GM06990 (cell line): ENCODE results near the gene PRSS50.

Experiments
- DNase-seq: peaks from one replicate; pipeline ENCODE4 v3.0.0-alpha.2; 2011; ENCODE audit not compliant: insufficient read length; ENCODE audit errors: extremely low read depth
- H3K27me3 ChIP-seq: replicated peaks from 2 replicates; pipeline ENCODE4 v1.6.0; 2011; ENCODE audit warnings: low read length; ENCODE audit not compliant: control insufficient read depth, insufficient read depth
- H3K36me3 ChIP-seq: 2 replicates; pipeline ENCODE4 v1.5.1; 2011; ENCODE audit warnings: low read length; ENCODE audit not compliant: control insufficient read depth, insufficient read depth
- H3K4me3 ChIP-seq: replicated peaks from 2 replicates; pipeline ENCODE4 v1.5.1; 2011; ENCODE audit warnings: low read depth, mild to moderate bottlenecking, control low read depth, low read length
- TF ChIP-seq, protein P1 (sequence below): IDR thresholded peaks from 2 replicates; pipeline ENCODE4 v1.5.1; 2011; ENCODE audit warnings: low read length, control low read depth, mild to moderate bottlenecking, inconsistent platforms; ENCODE audit not compliant: insufficient read depth, poor library complexity, severe bottlenecking

PRSS50 gene

DNA sequence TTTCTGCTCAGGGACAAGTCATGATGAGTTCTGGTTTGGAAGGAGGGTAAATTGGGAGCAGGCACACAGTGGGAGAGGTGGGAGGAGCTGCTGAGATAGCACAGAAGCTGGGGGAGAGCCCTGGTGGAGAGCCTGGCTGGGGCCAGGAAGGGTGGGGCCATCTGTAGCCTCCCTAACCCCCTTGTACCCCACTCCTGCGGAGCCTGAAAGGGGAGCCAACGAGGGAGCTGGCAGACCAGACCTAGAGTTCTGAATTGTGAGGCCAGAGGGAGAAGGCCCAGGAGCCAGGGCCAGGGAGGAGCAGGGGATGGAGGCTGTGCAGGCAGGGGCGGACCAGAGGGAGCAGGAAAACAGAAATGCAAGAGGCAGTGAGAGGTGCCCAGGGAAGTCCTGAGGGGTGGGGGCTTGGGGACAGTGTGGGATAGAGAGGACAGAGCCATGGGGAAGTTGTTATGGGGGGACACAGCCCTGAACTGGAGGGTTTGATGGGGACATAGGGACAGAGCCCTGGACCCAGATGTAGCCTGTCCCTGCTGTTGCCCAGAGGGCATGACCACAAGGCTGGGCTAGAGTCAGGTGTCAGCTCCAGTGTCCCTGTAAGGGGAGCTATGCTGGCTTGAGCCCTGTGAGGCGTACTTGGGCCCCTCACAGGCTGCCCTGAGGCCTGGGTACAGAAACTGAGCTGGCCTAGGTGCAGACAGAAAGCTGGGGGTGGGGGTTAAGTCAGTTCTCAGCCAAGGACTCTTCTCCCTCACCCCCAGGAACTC, 15.2 kb downstream of the PRSS50 start:
- Histone ChIP-seq H3K4me3 (no peak overlapping the region), H3K36me3 (no peaks in the 10 kb centered on the region), H3K27me3 (no peaks in the 10 kb centered on the region)
- TF ChIP-seq, protein P1, sequence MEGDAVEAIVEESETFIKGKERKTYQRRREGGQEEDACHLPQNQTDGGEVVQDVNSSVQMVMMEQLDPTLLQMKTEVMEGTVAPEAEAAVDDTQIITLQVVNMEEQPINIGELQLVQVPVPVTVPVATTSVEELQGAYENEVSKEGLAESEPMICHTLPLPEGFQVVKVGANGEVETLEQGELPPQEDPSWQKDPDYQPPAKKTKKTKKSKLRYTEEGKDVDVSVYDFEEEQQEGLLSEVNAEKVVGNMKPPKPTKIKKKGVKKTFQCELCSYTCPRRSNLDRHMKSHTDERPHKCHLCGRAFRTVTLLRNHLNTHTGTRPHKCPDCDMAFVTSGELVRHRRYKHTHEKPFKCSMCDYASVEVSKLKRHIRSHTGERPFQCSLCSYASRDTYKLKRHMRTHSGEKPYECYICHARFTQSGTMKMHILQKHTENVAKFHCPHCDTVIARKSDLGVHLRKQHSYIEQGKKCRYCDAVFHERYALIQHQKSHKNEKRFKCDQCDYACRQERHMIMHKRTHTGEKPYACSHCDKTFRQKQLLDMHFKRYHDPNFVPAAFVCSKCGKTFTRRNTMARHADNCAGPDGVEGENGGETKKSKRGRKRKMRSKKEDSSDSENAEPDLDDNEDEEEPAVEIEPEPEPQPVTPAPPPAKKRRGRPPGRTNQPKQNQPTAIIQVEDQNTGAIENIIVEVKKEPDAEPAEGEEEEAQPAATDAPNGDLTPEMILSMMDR, result no peak
- no peak for DNase-seq

DNA sequence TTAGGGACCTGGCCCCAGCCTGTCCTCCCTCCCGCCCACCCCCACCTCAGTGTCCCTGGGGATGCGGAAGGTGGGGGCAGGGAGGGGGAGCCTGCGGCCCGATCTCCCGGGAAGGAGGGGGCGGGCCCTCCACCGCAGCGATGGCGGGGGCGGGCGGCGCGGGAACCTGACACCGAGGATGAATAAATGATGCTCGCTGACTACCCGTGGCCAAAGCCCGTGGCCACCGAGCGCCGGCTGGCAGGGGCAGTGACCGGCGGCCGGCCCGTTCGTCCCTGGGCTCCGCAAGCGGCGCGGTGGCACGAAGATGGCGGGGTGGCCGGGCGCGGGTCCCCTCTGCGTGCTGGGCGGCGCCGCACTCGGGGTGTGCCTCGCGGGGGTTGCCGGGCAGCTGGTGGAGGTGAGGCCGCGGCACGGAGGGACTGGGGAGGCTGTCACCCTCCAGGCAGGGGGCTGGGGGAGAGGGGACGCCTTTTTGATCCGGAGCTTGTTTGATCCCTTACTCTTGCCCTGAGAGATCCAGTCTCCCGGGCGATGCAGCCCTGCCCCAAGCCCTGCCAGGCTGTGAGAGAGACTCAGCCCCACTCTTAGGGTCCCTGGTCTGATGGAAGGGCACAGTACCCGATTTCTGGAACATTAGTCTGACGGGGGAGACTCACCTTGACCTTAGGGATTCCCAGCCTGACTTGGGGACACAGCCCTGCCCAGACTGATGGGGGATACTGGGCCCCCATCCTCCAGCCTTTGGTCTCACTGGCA, 16.3 kb downstream of the PRSS50 start, which contains the start of gene TMIE:
TSS of gene TMIE (plus strand) at position 212 of the 759 bp plus-strand sequence. CDS start at position 308, 96 bp downstream.
- DNase-seq, result no peak
- Histone ChIP-seq H3K36me3 (no peaks in the 10 kb centered on the region), H3K27me3 (no peaks in the 10 kb centered on the region), H3K4me3 (no peak within 1 kb of the TSS)
- TF ChIP-seq, protein P1, result no peak

DNA sequence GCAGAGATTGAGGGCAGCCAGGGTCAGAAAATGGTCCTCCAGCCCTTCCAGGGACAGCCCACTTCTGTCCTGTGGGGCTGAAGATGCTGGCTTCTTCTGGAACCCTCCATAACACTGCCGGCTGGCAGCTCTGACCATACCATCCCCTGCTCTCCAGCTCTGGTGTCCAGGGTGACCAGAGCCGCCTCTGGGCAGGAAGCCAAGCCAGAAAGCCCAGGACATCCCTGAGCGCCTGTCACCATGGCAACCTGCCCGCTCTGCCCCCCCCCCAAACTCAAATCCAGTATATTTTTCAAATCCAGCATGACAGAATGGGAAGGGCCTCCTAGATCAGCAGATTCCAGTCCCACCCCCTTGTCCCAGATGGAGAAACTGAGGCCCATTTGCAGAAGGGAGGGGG, 16.9 kb downstream of the PRSS50 start:
- TF ChIP-seq, protein P1, result no peak
- Histone ChIP-seq H3K4me3 (no peak overlapping the region), H3K27me3 (no peaks in the 10 kb centered on the region), H3K36me3 (no peaks in the 10 kb centered on the region)
- DNase-seq, result no peak

DNA sequence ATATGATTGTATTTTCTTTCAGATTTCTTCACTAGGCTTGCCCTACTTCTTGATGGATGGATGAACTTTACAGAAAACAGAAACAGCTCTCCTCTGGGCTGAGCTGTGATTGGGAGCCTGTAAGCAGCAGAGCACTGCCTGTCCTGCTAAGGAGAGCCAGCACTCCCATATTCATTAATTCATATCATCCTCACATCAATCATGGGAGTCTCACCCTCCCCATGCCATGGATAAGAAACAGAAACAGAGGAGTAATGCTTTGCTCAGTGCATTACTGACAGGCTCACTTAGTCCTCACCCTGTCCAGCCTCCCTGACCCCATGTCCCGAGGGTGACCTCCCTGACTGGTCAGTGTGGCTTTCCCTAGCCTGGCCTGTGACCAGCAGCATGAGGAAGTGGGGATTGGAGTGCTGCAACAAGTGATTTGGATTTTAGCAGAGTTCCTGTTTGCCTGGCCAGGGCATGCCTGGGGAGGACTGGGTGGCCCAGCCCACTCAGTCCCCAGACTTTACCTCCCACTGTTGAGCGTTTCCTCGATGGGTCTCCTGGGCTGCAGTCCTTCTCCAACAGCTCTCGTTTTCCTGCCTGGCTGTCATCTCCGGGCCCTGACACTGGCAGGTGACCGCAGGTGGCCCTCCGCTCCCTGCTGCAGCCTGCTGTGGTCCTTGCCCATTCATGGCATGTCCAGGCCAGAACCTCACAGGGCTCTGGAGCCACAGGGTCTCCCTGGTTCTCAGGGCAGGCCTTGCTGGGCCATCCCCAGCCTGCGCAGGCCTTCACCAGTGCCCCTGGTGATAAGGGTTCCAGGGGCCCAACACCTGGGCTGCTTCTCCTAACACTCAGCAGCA, 17.8 kb downstream of the PRSS50 start:
- DNase-seq, result no peak
- Histone ChIP-seq H3K4me3 (no peak overlapping the region), H3K27me3 (no peaks in the 10 kb centered on the region), H3K36me3 (no peaks in the 10 kb centered on the region)
- TF ChIP-seq, protein P1, result no peak

DNA sequence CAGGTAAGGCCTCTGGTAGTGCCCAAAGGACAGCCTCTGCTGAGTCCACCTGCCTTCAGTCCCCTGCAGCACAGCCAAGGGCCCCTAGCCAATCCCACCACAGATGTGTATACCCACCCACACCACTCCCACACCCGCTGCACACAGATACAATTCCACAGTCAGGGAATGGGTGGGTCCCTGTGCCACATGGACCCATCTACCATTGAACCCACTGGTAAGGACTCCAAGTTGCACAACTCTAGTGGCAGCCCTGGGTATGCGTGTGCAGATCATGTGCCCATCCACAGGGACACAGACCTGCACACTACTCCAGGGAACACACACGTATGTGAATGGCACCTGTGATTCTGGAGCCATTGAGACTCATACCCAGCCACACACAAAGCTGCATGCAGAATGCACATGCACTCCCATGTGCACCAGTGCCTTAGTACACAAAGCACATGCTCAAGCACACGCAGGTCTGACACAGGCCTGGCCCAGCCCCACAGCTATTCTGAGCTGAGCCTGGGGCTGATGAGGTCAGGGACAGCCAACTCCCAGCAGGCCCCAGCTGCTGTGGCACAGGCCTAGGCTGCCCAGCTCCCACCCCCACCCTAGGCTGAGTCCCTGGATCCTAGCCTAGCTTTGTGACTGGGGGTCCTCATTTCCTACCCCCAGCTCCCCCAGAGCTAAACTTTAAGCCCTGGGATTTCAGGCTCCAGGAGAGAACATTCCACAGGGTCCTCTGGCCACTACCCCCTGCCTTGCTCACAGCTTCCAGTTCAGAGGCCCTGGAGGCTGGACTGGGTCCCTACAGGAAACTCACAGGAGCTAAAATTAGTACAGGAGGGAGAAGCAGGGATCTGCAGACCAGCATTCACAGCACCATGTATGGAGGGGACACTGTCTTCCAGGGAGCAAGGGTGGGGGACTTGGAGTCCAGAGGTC, 21.4 kb downstream of the PRSS50 start:
- no peaks in the 10 kb centered on the region for H3K36me3 ChIP-seq
- DNase-seq, result no peak
- TF ChIP-seq, protein P1, result no peak
- H3K4me3 ChIP-seq, result no peak overlapping the region
- 0 out of 2 replicates have a peak, but pooled peaks cover 1% of the 10 kb centered on the region for H3K27me3 ChIP-seq
